IMR-90 (cell line): ENCODE data around the gene PLLP. TPM values are rescaled to one million over a fixed set of nuclear protein-coding genes. Genes with fewer than 3 reads are reported as not detected.

ENCODE experiments used
- ATAC-seq: fragments of 200-7000 bp; cut with Tn5 transposase; 2 replicates; pipeline ENCODE4 v1.9.1; 2020; ENCODE audit warnings: low read depth, mild to moderate bottlenecking, moderate library complexity
- BruUV-seq: library from RNA; stranded (reverse); fragments of 400-500 nt; replicated peaks from 2 replicates; lab custom pipeline; 2021; lab: Mats Ljungman, UMichigan
- CTCF ChIA-PET: fragments of 300-600 bp; formaldehyde crosslinking; extraction: SDS; loops from one replicate; lab custom pipeline; 2021; ENCODE audit warnings: antibody characterized with exemption; lab: Yijun Ruan, JAX
- POLR2A ChIA-PET: fragments of 300-600 bp; sonication (Branson Sonifier 250); formaldehyde crosslinking; loops from one replicate; lab custom pipeline; 2022; ENCODE audit warnings: antibody characterized with exemption; ENCODE audit not compliant: unreplicated experiment; lab: Charles Lee
- DNase-seq: peaks from one replicate; pipeline ENCODE4 v3.0.0; 2013
- H2AFZ ChIP-seq: replicated peaks from 2 replicates; pipeline ENCODE3; 2013; ENCODE audit warnings: low read length, mild to moderate bottlenecking; ENCODE audit not compliant: poor library complexity
- H2AK5ac ChIP-seq: 2 replicates; pipeline ENCODE4 v1.6.1; 2013; ENCODE audit warnings: low read depth, low read length, inconsistent platforms
- H2AK9ac ChIP-seq: replicated peaks from 2 replicates; pipeline ENCODE3; 2013; ENCODE audit warnings: mild to moderate bottlenecking, low read depth, low read length, moderate library complexity; ENCODE audit not compliant: poor library complexity
- H2BK120ac ChIP-seq: 2 replicates; pipeline ENCODE4 v1.6.1; 2013; ENCODE audit warnings: low read depth, low read length, inconsistent platforms
- H2BK15ac ChIP-seq: 3 replicates; pipeline ENCODE4 v1.6.1; 2013; ENCODE audit warnings: low read depth, low read length, inconsistent platforms
- H2BK20ac ChIP-seq: 2 replicates; pipeline ENCODE4 v1.6.1; 2013; ENCODE audit warnings: low read depth, mild to moderate bottlenecking, inconsistent platforms, low read length, moderate library complexity
- H2BK5ac ChIP-seq: 2 replicates; pipeline ENCODE4 v1.6.1; 2013; ENCODE audit warnings: mild to moderate bottlenecking, low read depth, low read length, inconsistent platforms; ENCODE audit not compliant: poor library complexity, severe bottlenecking
- H3K14ac ChIP-seq: replicated peaks from 2 replicates; pipeline ENCODE4 v1.6.1; 2013; ENCODE audit warnings: low read depth, low read length, inconsistent platforms
- H3K18ac ChIP-seq: 2 replicates; pipeline ENCODE4 v1.6.1; 2013; ENCODE audit warnings: low read depth, low read length, control low read depth
- H3K23ac ChIP-seq: 2 replicates; pipeline ENCODE4 v1.6.1; 2013; ENCODE audit warnings: low read depth, low read length, inconsistent platforms
- H3K27ac ChIP-seq: 2 replicates; pipeline ENCODE4 v1.5.1; 2013; ENCODE audit warnings: mild to moderate bottlenecking, control low read depth, low read length; ENCODE audit not compliant: insufficient read depth
- H3K27me3 ChIP-seq: 2 replicates; pipeline ENCODE4 v1.6.1; 2013; ENCODE audit warnings: low read length; ENCODE audit not compliant: control insufficient read depth, insufficient read depth
- H3K36me3 ChIP-seq: 2 replicates; pipeline ENCODE4 v1.6.1; 2013; ENCODE audit warnings: low read length, mixed read lengths; ENCODE audit not compliant: control insufficient read depth, insufficient read depth
- H3K4ac ChIP-seq: 2 replicates; pipeline ENCODE4 v1.6.1; 2013; ENCODE audit warnings: low read depth, low read length, inconsistent platforms
- H3K4me1 ChIP-seq: 2 replicates; pipeline ENCODE4 v1.6.1; 2013; ENCODE audit warnings: low read length, mixed read lengths; ENCODE audit not compliant: control insufficient read depth, insufficient read depth
- H3K4me2 ChIP-seq: 2 replicates; pipeline ENCODE4 v1.6.1; 2013; ENCODE audit warnings: low read depth, mild to moderate bottlenecking, control low read depth, low read length, moderate library complexity
- H3K4me3 ChIP-seq: 2 replicates; pipeline ENCODE4 v1.5.1; 2013; ENCODE audit warnings: low read depth, mild to moderate bottlenecking, control low read depth, low read length, moderate library complexity; ENCODE audit not compliant: insufficient read depth
- H3K56ac ChIP-seq: 2 replicates; pipeline ENCODE4 v1.6.1; 2013; ENCODE audit warnings: low read length, inconsistent platforms; ENCODE audit not compliant: insufficient read depth; ENCODE audit errors: extremely low read depth
- H3K79me1 ChIP-seq, 2 experiments: 2 replicates each; pipeline ENCODE4 v1.6.1; 2013; ENCODE audit warnings: low read length in 2 of 2, inconsistent platforms in 1 of 2, low read depth in 1 of 2
- H3K9ac ChIP-seq: 2 replicates; pipeline ENCODE4 v1.6.1; 2013; ENCODE audit warnings: low read depth, low read length, control low read depth
- H3K9me1 ChIP-seq: 2 replicates; pipeline ENCODE4 v1.6.1; 2013; ENCODE audit warnings: low read length, inconsistent platforms; ENCODE audit not compliant: insufficient read depth
- H3K9me3 ChIP-seq: 2 replicates; pipeline ENCODE4 v1.6.1; 2013; ENCODE audit warnings: low read length; ENCODE audit not compliant: control insufficient read depth, insufficient read depth
- H4K20me1 ChIP-seq: 2 replicates; pipeline ENCODE4 v1.6.1; 2013; ENCODE audit warnings: low read length, inconsistent platforms; ENCODE audit not compliant: insufficient read depth
- H4K5ac ChIP-seq: 2 replicates; pipeline ENCODE4 v1.6.1; 2013; ENCODE audit warnings: mild to moderate bottlenecking, low read depth, low read length, control low read depth
- H4K8ac ChIP-seq, 2 experiments: 2 replicates each; pipeline ENCODE4 v1.6.1; 2013; ENCODE audit warnings: low read depth in 2 of 2, low read length in 2 of 2, control low read depth in 1 of 2, inconsistent platforms in 1 of 2
- H4K91ac ChIP-seq: 2 replicates; pipeline ENCODE4 v1.6.1; 2013; ENCODE audit warnings: low read depth, low read length, inconsistent platforms; ENCODE audit not compliant: insufficient read depth
- BHLHE40 ChIP-seq: fragments of 150-350 bp; IDR thresholded peaks from 2 replicates; pipeline ENCODE4 v1.6.1; 2016; ENCODE audit warnings: mild to moderate bottlenecking, low read depth, low read length
- CEBPB ChIP-seq: IDR thresholded peaks from 2 replicates; pipeline ENCODE4 v1.6.1; 2012; ENCODE audit warnings: low read depth, low read length, improper control_type of control experiment
- CHD1 ChIP-seq: IDR thresholded peaks from 2 replicates; pipeline ENCODE4 v1.6.1; 2012; ENCODE audit warnings: low read depth, low read length, improper control_type of control experiment
- MAFK ChIP-seq: IDR thresholded peaks from 2 replicates; pipeline ENCODE4 v1.6.1; 2012; ENCODE audit warnings: low read depth, low read length, improper control_type of control experiment
- MAZ ChIP-seq: IDR thresholded peaks from 2 replicates; pipeline ENCODE4 v1.6.1; 2012; ENCODE audit warnings: low read depth, mild to moderate bottlenecking, low read length, improper control_type of control experiment, moderate library complexity, borderline replicate concordance
- NFE2L2 ChIP-seq: fragments of 150-350 bp; IDR thresholded peaks from 2 replicates; pipeline ENCODE4 v1.6.1; 2016; ENCODE audit warnings: low read depth, mild to moderate bottlenecking, low read length
- RAD21 ChIP-seq: IDR thresholded peaks from 2 replicates; pipeline ENCODE4 v1.6.1; 2012; ENCODE audit warnings: low read length, improper control_type of control experiment
- RFX5 ChIP-seq: IDR thresholded peaks from 2 replicates; pipeline ENCODE4 v1.8.0; 2012; ENCODE audit warnings: low read depth, mild to moderate bottlenecking, low read length, moderate library complexity
- WGBS, 2 experiments: methylation state at CpG; one replicate each; pipeline versions ENCODE4 v1.1.5 to v1.1.7; 2013; ENCODE audit warnings: missing lambda C conversion rate in 2 of 2; ENCODE audit not compliant: insufficient read length in 1 of 2; ENCODE audit errors: extremely low coverage in 2 of 2; 5-methylcytosine and 5-hydroxymethylcytosine counted together
- dilution Hi-C: fragments of 300-500 bp; cut with HindIII; formaldehyde crosslinking; loops from one replicate; pipeline ENCODE4 v1.14.3; 2018; ENCODE audit warnings: low sequenced_read_pairs; ENCODE audit not compliant: unreplicated experiment
- in situ Hi-C: fragments of 300-500 bp; cut with MboI; formaldehyde crosslinking; loops from 3 replicates; pipeline ENCODE4 v1.14.3; 2019; ENCODE audit warnings: low sequenced_read_pairs, inconsistent platforms, mixed read lengths
- intact Hi-C: fragments of 100-400 bp; cut with micrococcal nuclease; formaldehyde crosslinking; loops from 2 replicates; pipeline ENCODE4 v1.10.0; 2022
- polyA plus RNA-seq, 3 experiments: library from polyadenylated mRNA; depleted of rRNA; stranded (reverse); fragments of >200 nt; gene quantifications; 2 replicates each; pipeline ENCODE4 v1.2.3, GENCODE V29; 2012; ENCODE audit warnings: low replicate concordance in 1 of 3
- total RNA-seq: library from RNA; depleted of rRNA; stranded (reverse); fragments of >200 nt; gene quantifications from 2 replicates; pipeline ENCODE4 v1.2.3, GENCODE V29; 2012
- TF ChIP-seq, protein P1 (sequence below): fragments of 150-350 bp; IDR thresholded peaks from 2 replicates; pipeline ENCODE4 v1.6.1; 2016; ENCODE audit warnings: low read depth, mild to moderate bottlenecking, low read length, moderate library complexity, borderline replicate concordance
- TF ChIP-seq, protein P2 (sequence below): conservative IDR thresholded peaks from 2 replicates; pipeline ENCODE4 v1.5.1; 2012; ENCODE audit warnings: mild to moderate bottlenecking, low read depth, low read length, improper control_type of control experiment

Gene PLLP
- total and polyA plus RNA-seq, 2 of the 4 experiments (the other 2 are of a cell fraction): 0.05 TPM; not detected in 1

- no peak overlapping the region for H2AFZ ChIP-seq
- no peak overlapping the region for H2AK5ac ChIP-seq
- dilution Hi-C loops: no loop called here
- POLR2A ChIA-PET: no interaction called here
- no peaks in the 10 kb centered on the region for H4K20me1 ChIP-seq
- H3K4me3 ChIP-seq: no peak overlapping the region
- CTCF ChIA-PET: no interaction called here
- H3K9ac ChIP-seq: no peak overlapping the region
- peaks cover 52% of the 10 kb centered on the region for H3K27me3 ChIP-seq
- no TSS peak for BruUV-seq
- H4K8ac ChIP-seq: no peak overlapping the region
- H3K36me3 ChIP-seq: no peaks in the 10 kb centered on the region
- WGBS, 2 experiments: 71% methylated on average over 2 of the region's 5 CpGs; no CpG with 5 or more reads in 1 of the 2 experiments
- H2BK5ac ChIP-seq: no peak overlapping the region
- H2BK15ac ChIP-seq: no peak overlapping the region
- no peak overlapping the region for H3K4me2 ChIP-seq
- DNase-seq: no peak
- no peak for TF ChIP-seq NFE2L2
- no peak for TF ChIP-seq CHD1
- no peak for TF ChIP-seq RFX5
- no peak for TF ChIP-seq CEBPB
- no peak for TF ChIP-seq MAZ
- TF ChIP-seq, protein P1, sequence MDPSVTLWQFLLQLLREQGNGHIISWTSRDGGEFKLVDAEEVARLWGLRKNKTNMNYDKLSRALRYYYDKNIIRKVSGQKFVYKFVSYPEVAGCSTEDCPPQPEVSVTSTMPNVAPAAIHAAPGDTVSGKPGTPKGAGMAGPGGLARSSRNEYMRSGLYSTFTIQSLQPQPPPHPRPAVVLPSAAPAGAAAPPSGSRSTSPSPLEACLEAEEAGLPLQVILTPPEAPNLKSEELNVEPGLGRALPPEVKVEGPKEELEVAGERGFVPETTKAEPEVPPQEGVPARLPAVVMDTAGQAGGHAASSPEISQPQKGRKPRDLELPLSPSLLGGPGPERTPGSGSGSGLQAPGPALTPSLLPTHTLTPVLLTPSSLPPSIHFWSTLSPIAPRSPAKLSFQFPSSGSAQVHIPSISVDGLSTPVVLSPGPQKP: no peak
- no peak for TF ChIP-seq RAD21
- TF ChIP-seq MAFK: no peak
- TF ChIP-seq, protein P2, sequence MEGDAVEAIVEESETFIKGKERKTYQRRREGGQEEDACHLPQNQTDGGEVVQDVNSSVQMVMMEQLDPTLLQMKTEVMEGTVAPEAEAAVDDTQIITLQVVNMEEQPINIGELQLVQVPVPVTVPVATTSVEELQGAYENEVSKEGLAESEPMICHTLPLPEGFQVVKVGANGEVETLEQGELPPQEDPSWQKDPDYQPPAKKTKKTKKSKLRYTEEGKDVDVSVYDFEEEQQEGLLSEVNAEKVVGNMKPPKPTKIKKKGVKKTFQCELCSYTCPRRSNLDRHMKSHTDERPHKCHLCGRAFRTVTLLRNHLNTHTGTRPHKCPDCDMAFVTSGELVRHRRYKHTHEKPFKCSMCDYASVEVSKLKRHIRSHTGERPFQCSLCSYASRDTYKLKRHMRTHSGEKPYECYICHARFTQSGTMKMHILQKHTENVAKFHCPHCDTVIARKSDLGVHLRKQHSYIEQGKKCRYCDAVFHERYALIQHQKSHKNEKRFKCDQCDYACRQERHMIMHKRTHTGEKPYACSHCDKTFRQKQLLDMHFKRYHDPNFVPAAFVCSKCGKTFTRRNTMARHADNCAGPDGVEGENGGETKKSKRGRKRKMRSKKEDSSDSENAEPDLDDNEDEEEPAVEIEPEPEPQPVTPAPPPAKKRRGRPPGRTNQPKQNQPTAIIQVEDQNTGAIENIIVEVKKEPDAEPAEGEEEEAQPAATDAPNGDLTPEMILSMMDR: no peak
- TF ChIP-seq BHLHE40: no peak
- H3K23ac ChIP-seq: no peak overlapping the region
- no peak overlapping the region for H3K18ac ChIP-seq
- H2BK120ac ChIP-seq: no peak overlapping the region
- H3K4ac ChIP-seq: no peak overlapping the region
- intact Hi-C loops: no loop called here
- in situ Hi-C loops: no loop called here
- no peak overlapping the region for H4K91ac ChIP-seq
- no peaks in the 10 kb centered on the region for H3K79me1 ChIP-seq
- H3K4me1 ChIP-seq: peaks cover 3% of the 10 kb centered on the region; the same call in 1 of the 2 replicates
- no peak overlapping the region for H3K27ac ChIP-seq
- ATAC-seq: no peak
- H2BK20ac ChIP-seq: no peak overlapping the region
- H2AK9ac ChIP-seq: no peak overlapping the region
- H3K56ac ChIP-seq: no peak overlapping the region
- no peaks in the 10 kb centered on the region for H3K9me1 ChIP-seq
- no peak overlapping the region for H3K14ac ChIP-seq
- H4K5ac ChIP-seq: no peak overlapping the region
- no peaks in the 10 kb centered on the region for H3K9me3 ChIP-seq
Measured at GRCh38 chr16:57307365-57307764, 22.9 kb upstream of the PLLP start.
